NB4 (cell line): Measurements from ENCODE around the gene SLCO3A1.

ENCODE experiments used
- DNase-seq: peaks from one replicate; pipeline ENCODE4 v3.0.0; 2010; ENCODE audit warnings: low read depth
- H3K4me3 ChIP-seq: one replicate; pipeline ENCODE4 v1.5.1; 2011; ENCODE audit warnings: mild to moderate bottlenecking, low read depth, low read length, moderate library complexity
- MYC ChIP-seq: IDR thresholded peaks from 2 replicates; pipeline ENCODE4 v1.6.1; 2011; ENCODE audit warnings: low read depth, low read length
- POLR2A ChIP-seq: IDR thresholded peaks from 2 replicates; pipeline ENCODE4 v1.6.1; 2011; ENCODE audit warnings: mild to moderate bottlenecking; ENCODE audit not compliant: insufficient read length; ENCODE audit errors: extremely low read depth
- TF ChIP-seq, protein P1 (sequence below): IDR thresholded peaks from one replicate; pipeline ENCODE4 v1.5.1; 2012; ENCODE audit warnings: low read depth, low read length
- TF ChIP-seq, protein P2 (sequence below): IDR thresholded peaks from 2 replicates; pipeline ENCODE4 v1.6.1; 2011; ENCODE audit warnings: low read depth, low read length

SLCO3A1 gene

DNA sequence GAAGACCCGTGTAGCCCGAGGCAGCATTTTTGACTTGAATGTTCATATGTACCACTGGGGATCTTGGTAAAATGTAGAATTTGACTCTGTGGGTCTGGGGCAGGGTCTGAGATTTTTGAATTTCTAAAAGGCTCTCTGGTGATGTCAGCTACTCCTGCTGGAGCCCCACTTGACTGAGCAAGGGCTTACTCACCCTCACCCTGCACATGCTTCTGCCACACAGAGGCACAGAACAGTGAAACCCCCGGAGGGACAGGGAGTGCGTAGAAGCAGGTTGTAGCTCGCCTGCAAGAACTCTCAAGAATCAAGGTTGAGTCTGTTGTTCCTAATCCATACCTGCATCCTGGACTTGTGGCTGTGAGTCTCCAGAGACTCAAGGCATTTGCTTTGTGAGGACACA lies 41.1 kb downstream of the SLCO3A1 start:
- no peak for DNase-seq
- no peak overlapping the region for H3K4me3 ChIP-seq
- TF ChIP-seq MYC (no peak), POLR2A (no peak)
- TF ChIP-seq, protein P1, sequence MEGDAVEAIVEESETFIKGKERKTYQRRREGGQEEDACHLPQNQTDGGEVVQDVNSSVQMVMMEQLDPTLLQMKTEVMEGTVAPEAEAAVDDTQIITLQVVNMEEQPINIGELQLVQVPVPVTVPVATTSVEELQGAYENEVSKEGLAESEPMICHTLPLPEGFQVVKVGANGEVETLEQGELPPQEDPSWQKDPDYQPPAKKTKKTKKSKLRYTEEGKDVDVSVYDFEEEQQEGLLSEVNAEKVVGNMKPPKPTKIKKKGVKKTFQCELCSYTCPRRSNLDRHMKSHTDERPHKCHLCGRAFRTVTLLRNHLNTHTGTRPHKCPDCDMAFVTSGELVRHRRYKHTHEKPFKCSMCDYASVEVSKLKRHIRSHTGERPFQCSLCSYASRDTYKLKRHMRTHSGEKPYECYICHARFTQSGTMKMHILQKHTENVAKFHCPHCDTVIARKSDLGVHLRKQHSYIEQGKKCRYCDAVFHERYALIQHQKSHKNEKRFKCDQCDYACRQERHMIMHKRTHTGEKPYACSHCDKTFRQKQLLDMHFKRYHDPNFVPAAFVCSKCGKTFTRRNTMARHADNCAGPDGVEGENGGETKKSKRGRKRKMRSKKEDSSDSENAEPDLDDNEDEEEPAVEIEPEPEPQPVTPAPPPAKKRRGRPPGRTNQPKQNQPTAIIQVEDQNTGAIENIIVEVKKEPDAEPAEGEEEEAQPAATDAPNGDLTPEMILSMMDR, result no peak
- TF ChIP-seq, protein P2, sequence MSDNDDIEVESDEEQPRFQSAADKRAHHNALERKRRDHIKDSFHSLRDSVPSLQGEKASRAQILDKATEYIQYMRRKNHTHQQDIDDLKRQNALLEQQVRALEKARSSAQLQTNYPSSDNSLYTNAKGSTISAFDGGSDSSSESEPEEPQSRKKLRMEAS, result no peak

DNA sequence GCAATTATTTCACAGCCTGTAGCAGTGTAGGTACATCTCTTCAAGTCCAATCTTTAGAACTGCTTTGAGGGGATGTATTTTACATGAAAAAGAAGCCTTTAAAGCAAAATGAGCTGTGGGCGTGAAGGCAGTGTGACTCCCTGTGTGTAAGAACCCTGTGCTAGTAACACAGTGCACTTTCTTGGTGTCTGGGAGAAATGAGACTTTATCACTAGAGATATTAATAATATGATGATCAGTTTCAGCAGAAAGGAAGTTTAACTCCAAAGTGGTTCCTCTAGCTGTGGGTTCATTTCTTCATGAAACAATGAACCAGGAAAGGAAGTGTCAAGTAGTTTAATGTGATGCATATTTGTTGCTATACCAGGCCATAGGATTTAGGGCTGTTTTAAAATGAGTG lies 41.5 kb downstream of the SLCO3A1 start:
- DNase-seq, result no peak
- TF ChIP-seq POLR2A (no peak), MYC (no peak)
- TF ChIP-seq, protein P2, result no peak
- TF ChIP-seq, protein P1, result no peak
- H3K4me3 ChIP-seq, result no peak overlapping the region

DNA sequence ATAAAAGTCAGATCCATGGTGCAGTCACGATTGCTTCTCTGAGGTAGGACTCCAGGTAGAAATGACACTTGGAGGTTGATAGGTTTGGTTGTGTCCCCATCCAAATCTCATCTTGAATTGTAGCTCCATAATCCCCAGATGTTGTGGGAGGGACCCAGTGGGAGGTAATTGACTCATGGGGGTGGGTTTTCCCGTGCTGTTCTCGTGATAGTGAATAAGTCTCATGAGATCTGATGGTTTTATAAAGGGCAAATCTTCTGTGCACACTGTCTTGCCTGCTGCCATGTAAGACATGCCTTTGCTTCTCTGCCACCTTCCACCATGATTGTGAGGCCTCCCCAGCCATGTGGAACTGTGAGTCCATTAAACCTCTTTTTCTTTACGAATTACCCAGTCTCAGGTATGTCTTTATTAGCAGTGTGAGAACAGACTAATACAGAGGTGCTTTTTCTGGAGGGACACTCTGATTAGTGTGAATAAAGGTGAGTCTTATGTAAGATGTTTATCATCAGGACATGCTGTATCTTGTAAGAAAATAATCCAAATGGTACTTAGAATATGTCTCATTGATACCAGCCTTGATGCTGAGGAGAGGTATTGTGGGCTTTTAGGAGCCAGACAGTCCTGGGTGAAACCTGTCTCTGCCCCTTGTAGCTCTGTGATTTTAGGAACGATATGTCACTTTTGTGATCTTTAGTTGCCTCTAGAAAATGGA lies 43.0 kb downstream of the SLCO3A1 start:
- TF ChIP-seq MYC, result no peak
- TF ChIP-seq, protein P2, result no peak
- no peak for TF ChIP-seq POLR2A
- TF ChIP-seq, protein P1, result no peak
- no peak overlapping the region for H3K4me3 ChIP-seq
- no peak for DNase-seq

DNA sequence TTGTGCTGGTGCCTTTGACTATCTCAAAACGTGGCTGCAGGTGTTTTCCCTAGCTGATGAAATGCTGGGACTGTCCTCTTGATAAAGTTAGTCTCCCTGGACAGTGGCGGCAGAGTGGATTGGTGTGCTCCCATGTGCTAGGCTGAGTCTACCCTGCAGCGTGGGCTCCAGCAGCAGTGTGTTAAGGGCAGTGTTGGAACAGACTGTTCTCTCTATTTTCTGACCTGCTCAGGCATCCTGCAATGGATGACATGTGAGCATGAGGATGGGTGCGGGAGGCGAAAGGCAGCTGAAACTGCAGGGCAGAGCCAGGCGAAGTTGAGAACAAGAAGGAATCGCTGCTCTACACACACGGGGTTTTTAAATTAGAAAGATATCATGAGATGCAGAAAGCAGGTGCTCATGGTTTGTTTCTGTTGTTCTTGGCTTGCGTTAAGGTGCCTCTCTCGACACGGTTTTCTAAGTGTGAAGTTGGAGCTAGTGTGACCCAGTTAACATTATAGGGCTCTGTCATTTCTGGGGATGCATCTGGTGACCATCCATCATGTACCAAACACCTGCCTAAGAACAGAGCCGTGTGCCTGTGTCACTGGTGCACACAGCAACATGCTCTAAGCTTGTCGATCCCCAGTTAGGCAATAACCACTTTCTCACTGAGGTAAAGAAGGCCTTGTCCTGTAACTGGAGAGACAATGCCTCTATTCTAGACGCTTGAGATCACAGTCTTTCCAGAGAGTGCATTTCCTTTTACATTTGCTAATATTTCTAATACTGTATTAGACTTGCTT lies 44.3 kb downstream of the SLCO3A1 start:
- DNase-seq, result no peak
- TF ChIP-seq, protein P2, result no peak
- TF ChIP-seq, protein P1, result no peak
- no peak overlapping the region for H3K4me3 ChIP-seq

DNA sequence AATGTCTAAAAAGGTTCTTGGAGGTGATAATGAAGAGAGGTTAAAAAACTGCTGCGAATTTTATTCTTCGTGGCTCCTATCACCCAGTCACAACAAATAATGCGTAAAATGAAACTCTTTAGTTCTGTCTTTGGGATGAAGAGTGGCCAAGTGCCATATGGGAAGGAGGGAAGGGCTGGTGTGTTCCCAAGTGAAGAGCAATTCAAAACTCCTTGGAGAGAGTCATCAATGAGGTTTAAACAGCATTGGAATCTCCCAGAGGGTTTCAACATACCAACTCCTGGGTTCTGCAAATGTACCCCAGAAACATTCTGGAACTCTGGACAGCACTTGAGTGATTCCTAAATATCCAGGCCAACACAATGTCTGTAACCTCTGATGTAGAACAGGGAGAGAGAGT lies 45.3 kb downstream of the SLCO3A1 start:
- H3K4me3 ChIP-seq, result no peak overlapping the region
- no peak for TF ChIP-seq MYC
- DNase-seq, result no peak

DNA sequence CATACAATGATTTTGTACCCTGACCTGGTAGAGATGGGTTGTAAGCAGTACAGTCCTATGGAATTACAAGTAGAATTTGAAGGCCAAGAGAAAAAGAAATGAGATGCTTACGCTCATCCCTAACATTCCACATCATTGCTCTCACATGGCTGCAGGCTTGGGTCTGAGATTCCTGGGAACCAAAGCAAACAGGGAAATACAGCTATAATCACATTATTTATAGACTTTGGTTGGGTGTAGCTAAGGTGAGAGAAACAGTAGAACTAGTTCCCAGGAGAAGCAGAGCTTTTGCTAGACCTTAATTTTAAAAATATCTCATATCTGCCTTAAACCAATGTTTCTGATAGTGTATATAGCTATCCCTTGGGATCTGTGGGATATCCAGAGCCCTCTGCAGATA lies 51.4 kb downstream of the SLCO3A1 start:
- no peak for TF ChIP-seq POLR2A
- no peak for TF ChIP-seq MYC
- TF ChIP-seq, protein P1, result no peak
- TF ChIP-seq, protein P2, result no peak
- no peak for DNase-seq
- no peak overlapping the region for H3K4me3 ChIP-seq
